ENCODE measurements around the gene ARHGAP29. TPM values are rescaled to one million over a fixed set of nuclear protein-coding genes. Genes with fewer than 3 reads are reported as not detected.

Gene ARHGAP29
- total RNA-seq, 4 donors from 2014 or later: 1.4 to 30.5 (median 5.6) TPM

- Histone ChIP-seq H3K9me3 (no peaks in the 10 kb centered on the region), H3K4me1 (no peaks in the 10 kb centered on the region), H3K36me3 (peaks cover 0 to 36% (median 0%) of the 10 kb centered on the region in 3 donors), H3K4me3 (no peak overlapping the region), H3K27me3 (no peaks in the 10 kb centered on the region), H3K27ac (no peak overlapping the region)
- no peak for TF ChIP-seq CTCF (IDR thresholded peaks at IDR 0.05)
- no peak for TF ChIP-seq POLR2A (IDR thresholded peaks at IDR 0.05)
- intact Hi-C loops (cut with DNase I): no loop called here
- WGBS, 2 donors: 72 to 83% methylated on average over 2 of the region's 2 CpGs
- no peak for DNase-seq
These were observed 38.0 kb downstream of the ARHGAP29 start for GRCh38 chr1:94199398-94199797.

- no peaks in the 10 kb centered on the region for H3K9me3 ChIP-seq
- 83 to 84% methylated on average over 2 of the region's 2 CpGs for WGBS, 2 donors
- no peak overlapping the region for H3K4me3 ChIP-seq
- H3K36me3 ChIP-seq: peaks cover 0 to 3% (median 0%) of the 10 kb centered on the region in 3 donors
- DNase-seq: no peak
- H3K27me3 ChIP-seq: no peaks in the 10 kb centered on the region
- no peak overlapping the region for H3K27ac ChIP-seq
- TF ChIP-seq POLR2A (IDR thresholded peaks at IDR 0.05): no peak
- H3K4me1 ChIP-seq: no peaks in the 10 kb centered on the region
- intact Hi-C loops (cut with DNase I): no loop called here
These were observed 43.1 kb downstream of the ARHGAP29 start for GRCh38 chr1:94194079-94194865.

- H3K4me1 ChIP-seq: no peaks in the 10 kb centered on the region
- intact Hi-C loops (cut with DNase I): no loop called here
- no peak overlapping the region for H3K27ac ChIP-seq
- H3K4me3 ChIP-seq: no peak overlapping the region
- peaks cover 0 to 3% (median 0%) of the 10 kb centered on the region in 3 donors for H3K36me3 ChIP-seq
- H3K27me3 ChIP-seq: no peaks in the 10 kb centered on the region
- TF ChIP-seq CTCF (IDR thresholded peaks at IDR 0.05) (no peak), POLR2A (IDR thresholded peaks at IDR 0.05) (no peak)
- 48 to 55% methylated on average over 1 of the region's 1 CpG for WGBS, 2 donors
- no peaks in the 10 kb centered on the region for H3K9me3 ChIP-seq
- DNase-seq: no peak
These were observed 44.3 kb downstream of the ARHGAP29 start for GRCh38 chr1:94193128-94193527.

GRCh38 chr1:94191216-94191615, 46.2 kb downstream of the ARHGAP29 start:
- intact Hi-C loops (cut with DNase I): no loop called here
- H3K27ac ChIP-seq: no peak overlapping the region
- no peak for DNase-seq
- H3K4me3 ChIP-seq: no peak overlapping the region
- TF ChIP-seq CTCF (IDR thresholded peaks at IDR 0.05) (no peak), POLR2A (IDR thresholded peaks at IDR 0.05) (no peak)
- H3K4me1 ChIP-seq: no peaks in the 10 kb centered on the region
- no peaks in the 10 kb centered on the region for H3K27me3 ChIP-seq
- peaks cover 0 to 3% (median 0%) of the 10 kb centered on the region in 3 donors for H3K36me3 ChIP-seq
- H3K9me3 ChIP-seq: no peaks in the 10 kb centered on the region
- 45 to 54% methylated on average over 1 of the region's 1 CpG for WGBS, 2 donors

GRCh38 chr1:94186946-94187345, 50.4 kb downstream of the ARHGAP29 start:
- peaks cover 0 to 26% (median 0%) of the 10 kb centered on the region in 3 donors for H3K36me3 ChIP-seq
- DNase-seq: no peak
- intact Hi-C loops (cut with DNase I): no loop called here
- H3K4me1 ChIP-seq: no peaks in the 10 kb centered on the region
- TF ChIP-seq POLR2A (IDR thresholded peaks at IDR 0.05) (no peak), CTCF (IDR thresholded peaks at IDR 0.05) (no peak)
- no peaks in the 10 kb centered on the region for H3K27me3 ChIP-seq
- no peaks in the 10 kb centered on the region for H3K9me3 ChIP-seq
- no peak overlapping the region for H3K4me3 ChIP-seq
- WGBS, 2 donors: 79 to 85% methylated on average over 3 of the region's 3 CpGs
- no peak overlapping the region for H3K27ac ChIP-seq
